Uterus (tissue), 2 donors: ENCODE data around the gene MYO9B.

ENCODE experiments used
- POLR2A ChIP-seq, 2 donors: fragments of 450-650 bp; IDR thresholded peaks; one replicate each; pipeline ENCODE4 v1.6.1; 2016; ENCODE audit warnings: antibody characterized with exemption in 2 of 2, mild to moderate bottlenecking in 1 of 2, moderate library complexity in 1 of 2
- TF ChIP-seq, protein P1 (sequence below), 4 experiments: fragments of 200-600 bp in 2 of 4; fragments of 450-650 bp in 2 of 4; sonication (generic) in 2 of 4; IDR thresholded peaks; one replicate each; pipeline ENCODE4 v1.5.1; 2016 to 2019; ENCODE audit warnings: antibody characterized with exemption in 4 of 4, mild to moderate bottlenecking in 2 of 4, moderate library complexity in 1 of 4

DNA sequence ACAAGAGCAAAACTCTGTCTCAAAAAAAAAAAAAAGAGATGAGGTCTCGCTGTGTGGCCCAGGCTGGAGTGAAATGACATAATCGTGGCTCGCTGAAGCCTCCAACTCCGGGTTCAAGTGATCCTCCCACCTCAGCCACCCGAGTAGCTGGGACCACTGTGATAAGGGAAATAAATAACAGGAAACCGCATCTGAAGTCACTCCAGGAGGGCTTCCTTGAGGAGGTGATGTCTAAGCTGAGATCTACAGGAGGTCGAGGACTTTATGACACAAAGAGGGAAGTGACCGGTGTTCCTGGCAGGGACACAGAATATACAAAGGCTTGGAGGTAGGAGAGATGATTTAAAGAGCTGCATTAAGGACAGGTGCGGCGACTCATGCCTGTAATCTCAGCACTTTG, 179.1 kb downstream of the MYO9B start:
- TF ChIP-seq POLR2A (IDR thresholded peaks at IDR 0.05), result no peak
- TF ChIP-seq, protein P1, sequence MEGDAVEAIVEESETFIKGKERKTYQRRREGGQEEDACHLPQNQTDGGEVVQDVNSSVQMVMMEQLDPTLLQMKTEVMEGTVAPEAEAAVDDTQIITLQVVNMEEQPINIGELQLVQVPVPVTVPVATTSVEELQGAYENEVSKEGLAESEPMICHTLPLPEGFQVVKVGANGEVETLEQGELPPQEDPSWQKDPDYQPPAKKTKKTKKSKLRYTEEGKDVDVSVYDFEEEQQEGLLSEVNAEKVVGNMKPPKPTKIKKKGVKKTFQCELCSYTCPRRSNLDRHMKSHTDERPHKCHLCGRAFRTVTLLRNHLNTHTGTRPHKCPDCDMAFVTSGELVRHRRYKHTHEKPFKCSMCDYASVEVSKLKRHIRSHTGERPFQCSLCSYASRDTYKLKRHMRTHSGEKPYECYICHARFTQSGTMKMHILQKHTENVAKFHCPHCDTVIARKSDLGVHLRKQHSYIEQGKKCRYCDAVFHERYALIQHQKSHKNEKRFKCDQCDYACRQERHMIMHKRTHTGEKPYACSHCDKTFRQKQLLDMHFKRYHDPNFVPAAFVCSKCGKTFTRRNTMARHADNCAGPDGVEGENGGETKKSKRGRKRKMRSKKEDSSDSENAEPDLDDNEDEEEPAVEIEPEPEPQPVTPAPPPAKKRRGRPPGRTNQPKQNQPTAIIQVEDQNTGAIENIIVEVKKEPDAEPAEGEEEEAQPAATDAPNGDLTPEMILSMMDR (IDR thresholded peaks at IDR 0.05), result no peak
